Hepatocyte (in vitro differentiated cells): ENCODE measurements around the gene PLD5.

Source experiments
- CTCF ChIP-seq: fragments of 200-600 bp; sonication (generic); IDR thresholded peaks from 2 replicates; pipeline ENCODE4 v1.5.1; 2016; ENCODE audit warnings: antibody characterized with exemption, mild to moderate bottlenecking; ENCODE audit not compliant: poor library complexity
- EZH2phosphoT487 ChIP-seq: fragments of 200-600 bp; sonication (generic); IDR thresholded peaks from one replicate; pipeline ENCODE4 v1.6.1; 2018; ENCODE audit warnings: antibody characterized with exemption, mild to moderate bottlenecking, low read depth, moderate library complexity; ENCODE audit not compliant: unreplicated experiment, severe bottlenecking

GRCh38 chr1:242201090-242201489, 323.4 kb downstream of the PLD5 start:
- TF ChIP-seq CTCF (no peak), EZH2phosphoT487 (no peak)
